HG03469 (cell line): ENCODE results near the gene UBIAD1.

Experiments used
- ATAC-seq: cut with Tn5 transposase; IDR thresholded peaks from one replicate; pipeline ENCODE4 v1.9.1; 2021; ENCODE audit warnings: mild to moderate bottlenecking, moderate library complexity, moderate number of reproducible peaks; ENCODE audit not compliant: unreplicated experiment

The UBIAD1 gene

DNA sequence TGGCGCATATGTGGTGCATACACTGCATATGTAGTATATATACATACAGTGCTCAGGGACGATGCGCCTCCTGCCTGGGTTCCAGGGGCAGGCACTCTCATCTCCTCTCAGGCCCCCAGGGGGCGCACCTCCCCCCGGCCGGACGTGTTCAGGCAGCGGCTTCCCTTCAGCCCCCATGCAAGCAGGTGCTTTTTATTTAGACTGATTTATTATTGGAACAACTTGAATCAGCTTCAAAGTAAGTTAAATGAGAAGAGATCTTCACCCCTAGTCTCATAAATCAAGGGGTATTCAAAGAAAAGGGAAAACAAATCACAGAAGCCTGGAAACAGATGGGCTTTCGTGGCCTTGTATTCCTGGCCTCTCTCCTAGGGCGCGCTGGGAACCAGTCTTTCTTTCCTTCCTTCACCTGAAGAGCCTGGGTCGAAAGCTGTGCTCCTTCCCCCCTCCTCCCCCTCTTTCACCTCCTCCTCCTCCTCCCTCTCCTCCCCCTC lies 64.6 kb downstream of the UBIAD1 start:
- no peak for ATAC-seq
